Measurements from ENCODE around the gene CCDC40. TPM values are rescaled to one million over a fixed set of nuclear protein-coding genes. Genes with fewer than 3 reads are reported as not detected.

Gene CCDC40
- total RNA-seq, 2 donors from 2014 or later: 2.9 to 13.5 TPM

DNA sequence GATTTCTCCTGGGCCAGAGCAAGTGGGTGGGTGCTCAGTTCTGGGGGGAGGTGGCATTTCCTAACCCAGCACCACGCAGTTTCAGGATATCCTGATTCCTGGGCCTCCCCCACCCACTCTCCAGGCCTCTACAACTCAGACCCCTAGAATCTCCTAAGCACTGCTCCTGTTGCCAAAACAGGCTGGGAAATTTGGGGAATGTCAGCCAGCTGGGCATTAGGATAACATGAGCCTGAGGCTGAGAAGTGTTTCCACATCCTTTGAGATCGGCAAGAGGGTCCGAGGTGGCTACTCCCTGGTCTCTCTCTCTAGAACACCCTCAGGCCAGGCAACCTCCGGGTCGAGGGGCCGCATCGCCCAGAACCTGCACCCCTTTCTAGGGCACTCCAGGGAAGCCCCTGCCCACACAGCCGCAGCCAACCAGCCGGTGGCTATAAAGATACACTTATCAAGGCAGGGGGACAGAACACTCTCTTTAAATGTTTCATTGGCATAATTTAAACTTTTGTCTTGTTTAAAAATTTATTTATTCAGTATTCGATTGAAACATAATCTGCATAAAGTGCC is 24.4 kb upstream of the CCDC40 start:
- WGBS, 2 donors: 83 to 93% methylated on average over 7 to 10 of the region's 10 CpGs
- H3K36me3 ChIP-seq (replicated peaks in 1 of 2; ENCODE audit: insufficient read depth in 1 of 2, low read depth in 2 of 2): no peaks in the 10 kb centered on the region
- H3K27ac ChIP-seq: no peak overlapping the region
- H3K4me3 ChIP-seq: no peak overlapping the region
- ATAC-seq (no peak), DNase-seq (no peak)
- H3K27me3 ChIP-seq: no peaks in the 10 kb centered on the region
- H3K4me1 ChIP-seq: peaks cover 14% of the 10 kb centered on the region
- intact Hi-C loops (cut with DNase I): no loop called here
- no peaks in the 10 kb centered on the region for H3K9me3 ChIP-seq
- TF ChIP-seq POLR2A (IDR thresholded peaks at IDR 0.05): no peak
- TF ChIP-seq, protein P1, sequence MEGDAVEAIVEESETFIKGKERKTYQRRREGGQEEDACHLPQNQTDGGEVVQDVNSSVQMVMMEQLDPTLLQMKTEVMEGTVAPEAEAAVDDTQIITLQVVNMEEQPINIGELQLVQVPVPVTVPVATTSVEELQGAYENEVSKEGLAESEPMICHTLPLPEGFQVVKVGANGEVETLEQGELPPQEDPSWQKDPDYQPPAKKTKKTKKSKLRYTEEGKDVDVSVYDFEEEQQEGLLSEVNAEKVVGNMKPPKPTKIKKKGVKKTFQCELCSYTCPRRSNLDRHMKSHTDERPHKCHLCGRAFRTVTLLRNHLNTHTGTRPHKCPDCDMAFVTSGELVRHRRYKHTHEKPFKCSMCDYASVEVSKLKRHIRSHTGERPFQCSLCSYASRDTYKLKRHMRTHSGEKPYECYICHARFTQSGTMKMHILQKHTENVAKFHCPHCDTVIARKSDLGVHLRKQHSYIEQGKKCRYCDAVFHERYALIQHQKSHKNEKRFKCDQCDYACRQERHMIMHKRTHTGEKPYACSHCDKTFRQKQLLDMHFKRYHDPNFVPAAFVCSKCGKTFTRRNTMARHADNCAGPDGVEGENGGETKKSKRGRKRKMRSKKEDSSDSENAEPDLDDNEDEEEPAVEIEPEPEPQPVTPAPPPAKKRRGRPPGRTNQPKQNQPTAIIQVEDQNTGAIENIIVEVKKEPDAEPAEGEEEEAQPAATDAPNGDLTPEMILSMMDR (IDR thresholded peaks at IDR 0.05): no peak

DNA sequence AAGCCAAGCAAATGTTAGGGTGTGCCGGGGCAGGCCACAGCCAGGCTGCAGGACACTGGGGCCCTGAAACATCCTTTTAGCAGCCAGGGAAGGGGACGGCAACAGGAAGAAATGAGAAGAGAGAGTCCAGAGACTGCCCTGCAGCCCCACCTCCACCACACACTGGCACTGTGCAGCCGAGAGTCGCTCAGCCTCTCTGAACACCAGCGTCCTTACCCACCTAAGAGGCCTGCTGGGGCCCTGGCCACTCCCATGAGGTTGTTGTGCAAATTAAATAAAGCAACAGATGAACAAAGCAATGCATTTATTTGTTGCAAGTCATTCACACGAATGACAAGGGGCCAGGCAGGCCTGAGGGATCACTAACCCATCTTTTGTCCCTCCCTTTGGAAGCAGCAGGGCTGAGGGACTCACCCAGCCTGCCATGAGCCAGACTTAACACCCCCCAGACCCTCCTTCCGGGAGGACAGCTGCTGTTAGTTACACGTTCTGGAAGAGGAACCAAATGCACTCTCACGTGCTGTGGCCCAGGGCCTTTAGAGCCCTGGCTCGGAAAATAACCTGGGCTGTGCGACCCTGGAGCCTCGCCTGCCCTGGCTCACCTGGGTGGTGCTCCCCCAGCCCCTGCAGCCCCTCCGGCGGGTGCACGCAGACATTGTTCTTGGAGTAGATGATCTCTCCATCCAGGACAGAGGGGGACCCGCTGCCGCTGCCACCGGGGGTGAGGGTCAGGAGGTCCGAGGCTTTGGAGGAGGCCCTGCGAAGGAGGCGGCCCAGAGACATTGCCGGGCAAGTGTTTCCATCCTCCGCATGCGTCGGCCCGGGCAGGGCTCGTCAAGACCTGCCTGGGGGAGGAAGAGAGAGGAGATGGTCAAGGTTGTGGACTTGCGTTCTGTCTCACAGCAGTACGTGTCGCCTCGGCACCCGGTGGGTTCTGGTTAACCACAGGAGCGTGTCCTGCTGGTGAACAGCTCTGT is 23.4 kb upstream of the CCDC40 start:
- intact Hi-C loops (cut with DNase I): no loop called here
- no peak for ATAC-seq
- no peaks in the 10 kb centered on the region for H3K27me3 ChIP-seq
- H3K36me3 ChIP-seq (replicated peaks in 1 of 2; ENCODE audit: insufficient read depth in 1 of 2, low read depth in 2 of 2): no peaks in the 10 kb centered on the region
- 85 to 86% methylated on average over 16 to 31 of the region's 33 CpGs for WGBS, 2 donors
- peaks cover 14% of the 10 kb centered on the region for H3K4me1 ChIP-seq
- TF ChIP-seq POLR2A (IDR thresholded peaks at IDR 0.05): no peak
- TF ChIP-seq, protein P1 (IDR thresholded peaks at IDR 0.05): no peak
- no peak for DNase-seq
- H3K4me3 ChIP-seq: no peak overlapping the region
- no peaks in the 10 kb centered on the region for H3K9me3 ChIP-seq
- H3K27ac ChIP-seq: no peak overlapping the region

DNA sequence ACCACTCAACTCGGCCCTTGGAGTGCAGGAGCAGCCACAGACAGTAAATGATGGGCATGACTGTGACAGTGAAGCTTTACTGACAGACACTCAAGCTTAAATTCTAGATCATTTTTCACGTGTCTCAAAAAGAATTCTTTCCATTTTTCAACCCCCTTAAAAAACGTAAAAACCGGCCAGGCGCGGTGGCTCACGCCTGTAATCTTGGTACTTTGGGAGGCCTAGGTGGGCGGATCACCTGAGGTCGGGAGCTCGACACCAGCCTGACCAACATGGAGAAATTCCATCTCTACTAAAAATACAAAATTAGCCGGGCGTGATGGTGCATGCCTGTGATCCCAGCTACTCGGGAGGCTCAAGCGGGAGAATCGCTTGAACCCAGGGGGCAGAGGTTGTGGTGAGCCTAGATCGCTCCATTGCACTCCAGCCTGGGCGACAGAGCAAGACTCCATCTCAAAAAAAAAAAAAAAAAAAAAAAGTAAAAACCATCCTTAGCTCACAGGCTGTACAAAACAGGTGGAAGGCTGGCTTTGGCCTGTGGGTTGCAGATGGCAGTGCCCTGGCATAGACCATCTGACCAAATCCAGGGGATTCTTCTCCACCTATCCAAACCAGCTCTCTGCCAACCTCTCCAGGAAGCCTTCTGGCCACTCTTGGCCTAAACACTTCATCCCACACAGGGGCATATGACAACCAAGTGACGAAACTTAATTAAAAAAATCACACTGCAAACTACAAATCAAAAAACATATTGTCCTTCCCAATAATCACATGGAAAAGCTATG is 19.0 kb upstream of the CCDC40 start:
- H3K36me3 ChIP-seq (replicated peaks in 1 of 2; ENCODE audit: insufficient read depth in 1 of 2, low read depth in 2 of 2): no peaks in the 10 kb centered on the region
- 91 to 94% methylated on average over 14 to 18 of the region's 18 CpGs for WGBS, 2 donors
- H3K27ac ChIP-seq: no peak overlapping the region
- TF ChIP-seq POLR2A (IDR thresholded peaks at IDR 0.05): no peak
- TF ChIP-seq, protein P1 (IDR thresholded peaks at IDR 0.05): no peak
- no peak overlapping the region for H3K4me3 ChIP-seq
- ATAC-seq (no peak), DNase-seq (no peak)
- H3K27me3 ChIP-seq: no peaks in the 10 kb centered on the region
- H3K9me3 ChIP-seq: no peaks in the 10 kb centered on the region
- H3K4me1 ChIP-seq: peaks cover 17% of the 10 kb centered on the region
- intact Hi-C loops (cut with DNase I): no loop called here

DNA sequence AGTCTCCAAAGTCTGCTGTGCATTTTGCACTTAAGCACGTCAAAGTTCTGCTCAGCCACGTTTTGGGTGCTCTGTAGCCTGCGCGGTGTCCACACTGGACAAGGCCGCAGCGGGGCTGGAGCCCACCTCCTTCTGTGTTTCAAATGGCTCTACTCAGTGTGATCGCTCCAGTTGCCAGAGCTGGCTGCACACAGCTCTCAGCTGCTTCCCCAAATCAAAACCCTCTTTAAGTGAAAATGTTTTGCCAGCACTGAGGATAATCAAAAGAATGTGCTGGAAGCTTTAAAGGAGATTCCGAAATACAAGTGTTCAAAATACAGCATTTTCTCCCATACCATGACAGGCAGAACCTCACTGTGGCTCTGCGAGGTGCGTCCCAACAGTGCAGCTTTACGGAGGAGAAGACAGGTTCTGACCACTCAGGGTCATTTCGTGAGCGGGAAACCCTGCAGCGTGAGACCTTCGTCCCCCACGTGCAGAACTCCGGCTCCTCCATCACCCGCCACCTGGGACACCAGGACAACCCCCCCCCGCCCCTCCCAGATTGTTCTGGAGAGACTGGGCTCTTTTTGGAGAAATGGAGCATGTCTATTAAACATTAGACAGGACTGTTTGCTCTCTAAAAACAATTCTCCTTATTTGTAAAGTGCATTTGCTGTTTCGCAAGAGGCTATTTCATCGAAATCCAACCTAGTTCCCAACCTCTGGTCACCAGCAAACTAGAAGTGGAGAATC is 17.4 kb upstream of the CCDC40 start:
- H3K27me3 ChIP-seq: no peaks in the 10 kb centered on the region
- peaks cover 24% of the 10 kb centered on the region for H3K4me1 ChIP-seq
- H3K9me3 ChIP-seq: no peaks in the 10 kb centered on the region
- intact Hi-C loops (cut with DNase I): no loop called here
- WGBS, 2 donors: 54 to 58% methylated on average over 19 to 21 of the region's 21 CpGs
- no peak for TF ChIP-seq POLR2A (IDR thresholded peaks at IDR 0.05)
- TF ChIP-seq, protein P1 (IDR thresholded peaks at IDR 0.05): no peak
- ATAC-seq: peak; percentile 39
- H3K4me3 ChIP-seq: no peak overlapping the region
- no peak for DNase-seq
- H3K27ac ChIP-seq: peak overlapping the region in 3 of 4 donors; percentile 32 to 73 (median 43)
- H3K36me3 ChIP-seq (replicated peaks in 1 of 2; ENCODE audit: insufficient read depth in 1 of 2, low read depth in 2 of 2): no peaks in the 10 kb centered on the region

Data from body of pancreas (tissue), 4 donors.